ENCODE data around the gene BRD4.

The BRD4 gene

GRCh38 chr19:15244808-15245207 lies 87.5 kb downstream of the BRD4 start:
- no peak overlapping the region for H3K27ac ChIP-seq (ENCODE audit: low read depth, low read length)
- H3K4me1 ChIP-seq (ENCODE audit: control insufficient read depth, insufficient read depth, low read length), result no peaks in the 10 kb centered on the region
- H3K27me3 ChIP-seq (ENCODE audit: control insufficient read depth, insufficient read depth, low read length), result no peaks in the 10 kb centered on the region
- H3K4me3 ChIP-seq (ENCODE audit: low read depth, low read length), result no peak overlapping the region
- no peaks in the 10 kb centered on the region for H3K9me3 ChIP-seq (ENCODE audit: control insufficient read depth, insufficient read depth, low read depth, low read length)
- peaks cover 94% of the 10 kb centered on the region for H3K36me3 ChIP-seq (ENCODE audit: control insufficient read depth, insufficient read depth, low read length)
- H3K9ac ChIP-seq (ENCODE audit: low read length), result no peak overlapping the region

- H3K9me3 ChIP-seq (ENCODE audit: control insufficient read depth, insufficient read depth, low read depth, low read length), result no peaks in the 10 kb centered on the region
- no peak overlapping the region for H3K9ac ChIP-seq (ENCODE audit: low read length)
- H3K27me3 ChIP-seq (ENCODE audit: control insufficient read depth, insufficient read depth, low read length), result no peaks in the 10 kb centered on the region
- peaks cover 94% of the 10 kb centered on the region for H3K36me3 ChIP-seq (ENCODE audit: control insufficient read depth, insufficient read depth, low read length)
- no peaks in the 10 kb centered on the region for H3K4me1 ChIP-seq (ENCODE audit: control insufficient read depth, insufficient read depth, low read length)
- H3K4me3 ChIP-seq (ENCODE audit: low read depth, low read length), result no peak overlapping the region
- no peak overlapping the region for H3K27ac ChIP-seq (ENCODE audit: low read depth, low read length)
Measured at GRCh38 chr19:15244106-15244803, 88.1 kb downstream of the BRD4 start.

- no peak overlapping the region for H3K27ac ChIP-seq (ENCODE audit: low read depth, low read length)
- H3K4me3 ChIP-seq (ENCODE audit: low read depth, low read length), result no peak overlapping the region
- H3K9me3 ChIP-seq (ENCODE audit: control insufficient read depth, insufficient read depth, low read depth, low read length), result no peaks in the 10 kb centered on the region
- H3K27me3 ChIP-seq (ENCODE audit: control insufficient read depth, insufficient read depth, low read length), result no peaks in the 10 kb centered on the region
- peaks cover 94% of the 10 kb centered on the region for H3K36me3 ChIP-seq (ENCODE audit: control insufficient read depth, insufficient read depth, low read length)
- H3K4me1 ChIP-seq (ENCODE audit: control insufficient read depth, insufficient read depth, low read length), result no peaks in the 10 kb centered on the region
- H3K9ac ChIP-seq (ENCODE audit: low read length), result no peak overlapping the region
Measured at GRCh38 chr19:15243236-15243957, 88.9 kb downstream of the BRD4 start.

- H3K27me3 ChIP-seq (ENCODE audit: control insufficient read depth, insufficient read depth, low read length), result no peaks in the 10 kb centered on the region
Measured at GRCh38 chr19:15241259-15241910, 91.0 kb downstream of the BRD4 start.

GRCh38 chr19:15240515-15240914 lies 91.8 kb downstream of the BRD4 start:
- no peaks in the 10 kb centered on the region for H3K27me3 ChIP-seq (ENCODE audit: control insufficient read depth, insufficient read depth, low read length)
- no peaks in the 10 kb centered on the region for H3K4me1 ChIP-seq (ENCODE audit: control insufficient read depth, insufficient read depth, low read length)
- H3K36me3 ChIP-seq (ENCODE audit: control insufficient read depth, insufficient read depth, low read length), result peaks cover 91% of the 10 kb centered on the region
- no peak overlapping the region for H3K27ac ChIP-seq (ENCODE audit: low read depth, low read length)
- no peaks in the 10 kb centered on the region for H3K9me3 ChIP-seq (ENCODE audit: control insufficient read depth, insufficient read depth, low read depth, low read length)
- H3K9ac ChIP-seq (ENCODE audit: low read length), result no peak overlapping the region
- no peak overlapping the region for H3K4me3 ChIP-seq (ENCODE audit: low read depth, low read length)

More at GRCh38 chr19:15241259-15241910, 91.0 kb downstream of the BRD4 start:
- no peak overlapping the region for H3K9ac ChIP-seq (ENCODE audit: low read length)
- no peak overlapping the region for H3K4me3 ChIP-seq (ENCODE audit: low read depth, low read length)
- H3K4me1 ChIP-seq (ENCODE audit: control insufficient read depth, insufficient read depth, low read length), result no peaks in the 10 kb centered on the region
- H3K36me3 ChIP-seq (ENCODE audit: control insufficient read depth, insufficient read depth, low read length), result peaks cover 91% of the 10 kb centered on the region
- no peak overlapping the region for H3K27ac ChIP-seq (ENCODE audit: low read depth, low read length)
- no peaks in the 10 kb centered on the region for H3K9me3 ChIP-seq (ENCODE audit: control insufficient read depth, insufficient read depth, low read depth, low read length)

GRCh38 chr19:15239337-15239949 lies 92.9 kb downstream of the BRD4 start:
- Histone ChIP-seq H3K36me3 (ENCODE audit: control insufficient read depth, insufficient read depth, low read length) (peaks cover 85% of the 10 kb centered on the region), H3K9ac (ENCODE audit: low read length) (no peak overlapping the region), H3K9me3 (ENCODE audit: control insufficient read depth, insufficient read depth, low read depth, low read length) (no peaks in the 10 kb centered on the region), H3K27ac (ENCODE audit: low read depth, low read length) (no peak overlapping the region), H3K27me3 (ENCODE audit: control insufficient read depth, insufficient read depth, low read length) (no peaks in the 10 kb centered on the region), H3K4me1 (ENCODE audit: control insufficient read depth, insufficient read depth, low read length) (no peaks in the 10 kb centered on the region), H3K4me3 (ENCODE audit: low read depth, low read length) (no peak overlapping the region)

- Histone ChIP-seq H3K4me1 (ENCODE audit: control insufficient read depth, insufficient read depth, low read length) (no peaks in the 10 kb centered on the region), H3K4me3 (ENCODE audit: low read depth, low read length) (no peak overlapping the region), H3K36me3 (ENCODE audit: control insufficient read depth, insufficient read depth, low read length) (peaks cover 79% of the 10 kb centered on the region), H3K9ac (ENCODE audit: low read length) (no peak overlapping the region), H3K9me3 (ENCODE audit: control insufficient read depth, insufficient read depth, low read depth, low read length) (no peaks in the 10 kb centered on the region), H3K27ac (ENCODE audit: low read depth, low read length) (no peak overlapping the region), H3K27me3 (ENCODE audit: control insufficient read depth, insufficient read depth, low read length) (no peaks in the 10 kb centered on the region)
Measured at GRCh38 chr19:15238639-15239155, 93.6 kb downstream of the BRD4 start.

GRCh38 chr19:15237759-15238638 lies 94.3 kb downstream of the BRD4 start:
- peaks cover 72% of the 10 kb centered on the region for H3K36me3 ChIP-seq (ENCODE audit: control insufficient read depth, insufficient read depth, low read length)
- no peak overlapping the region for H3K9ac ChIP-seq (ENCODE audit: low read length)
- H3K27me3 ChIP-seq (ENCODE audit: control insufficient read depth, insufficient read depth, low read length), result no peaks in the 10 kb centered on the region
- no peaks in the 10 kb centered on the region for H3K4me1 ChIP-seq (ENCODE audit: control insufficient read depth, insufficient read depth, low read length)
- H3K4me3 ChIP-seq (ENCODE audit: low read depth, low read length), result no peak overlapping the region
- no peak overlapping the region for H3K27ac ChIP-seq (ENCODE audit: low read depth, low read length)
- H3K9me3 ChIP-seq (ENCODE audit: control insufficient read depth, insufficient read depth, low read depth, low read length), result no peaks in the 10 kb centered on the region

GRCh38 chr19:15236886-15237285 lies 95.5 kb downstream of the BRD4 start:
- H3K4me1 ChIP-seq (ENCODE audit: control insufficient read depth, insufficient read depth, low read length), result no peaks in the 10 kb centered on the region; the same call in 1 of the 2 replicates
- no peak overlapping the region for H3K4me3 ChIP-seq (ENCODE audit: low read depth, low read length)
- H3K36me3 ChIP-seq (ENCODE audit: control insufficient read depth, insufficient read depth, low read length), result peaks cover 63% of the 10 kb centered on the region
- peaks cover 4% of the 10 kb centered on the region; the same call in 1 of the 2 replicates for H3K27me3 ChIP-seq (ENCODE audit: control insufficient read depth, insufficient read depth, low read length)
- H3K9me3 ChIP-seq (ENCODE audit: control insufficient read depth, insufficient read depth, low read depth, low read length), result no peaks in the 10 kb centered on the region
- no peak overlapping the region for H3K9ac ChIP-seq (ENCODE audit: low read length)
- no peak overlapping the region for H3K27ac ChIP-seq (ENCODE audit: low read depth, low read length)

GRCh38 chr19:15235781-15236180 lies 96.6 kb downstream of the BRD4 start:
- H3K27ac ChIP-seq (ENCODE audit: low read depth, low read length), result no peak overlapping the region
- H3K27me3 ChIP-seq (ENCODE audit: control insufficient read depth, insufficient read depth, low read length), result peaks cover 8% of the 10 kb centered on the region; the same call in 1 of the 2 replicates
- H3K4me1 ChIP-seq (ENCODE audit: control insufficient read depth, insufficient read depth, low read length), result peaks cover 2% of the 10 kb centered on the region; the same call in 1 of the 2 replicates
- peaks cover 57% of the 10 kb centered on the region for H3K36me3 ChIP-seq (ENCODE audit: control insufficient read depth, insufficient read depth, low read length)
- no peak overlapping the region for H3K9ac ChIP-seq (ENCODE audit: low read length)
- no peaks in the 10 kb centered on the region for H3K9me3 ChIP-seq (ENCODE audit: control insufficient read depth, insufficient read depth, low read depth, low read length)
- H3K4me3 ChIP-seq (ENCODE audit: low read depth, low read length), result no peak overlapping the region
